ENCODE measurements around the gene DHFR.

- no peak for TF ChIP-seq POLR2A (IDR thresholded peaks at IDR 0.05)
- TF ChIP-seq CTCF (IDR thresholded peaks at IDR 0.05), result no peak
Measured at GRCh38 chr5:80632700-80633099, 22.1 kb downstream of the DHFR start.

Measured in esophagus squamous epithelium (tissue), 4 donors.